ENCODE data around the gene NLRC3.

DNA sequence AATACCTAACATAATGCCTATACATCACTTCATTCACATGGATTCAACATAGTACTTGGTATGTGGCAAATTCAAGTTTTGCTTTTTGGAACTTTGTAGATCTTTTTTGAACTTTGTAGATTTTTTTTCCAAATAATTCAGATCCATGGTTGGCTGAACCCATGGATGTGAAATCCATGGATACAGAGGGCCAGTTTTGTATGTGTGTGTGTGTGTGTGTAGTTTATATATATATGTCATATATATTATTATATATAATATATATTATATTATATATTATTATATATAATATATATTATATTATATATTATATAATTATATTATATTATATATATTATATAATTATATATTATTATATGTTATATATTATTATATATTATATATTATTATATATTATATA lies 48.0 kb downstream of the NLRC3 start:
- TF ChIP-seq, protein P1, sequence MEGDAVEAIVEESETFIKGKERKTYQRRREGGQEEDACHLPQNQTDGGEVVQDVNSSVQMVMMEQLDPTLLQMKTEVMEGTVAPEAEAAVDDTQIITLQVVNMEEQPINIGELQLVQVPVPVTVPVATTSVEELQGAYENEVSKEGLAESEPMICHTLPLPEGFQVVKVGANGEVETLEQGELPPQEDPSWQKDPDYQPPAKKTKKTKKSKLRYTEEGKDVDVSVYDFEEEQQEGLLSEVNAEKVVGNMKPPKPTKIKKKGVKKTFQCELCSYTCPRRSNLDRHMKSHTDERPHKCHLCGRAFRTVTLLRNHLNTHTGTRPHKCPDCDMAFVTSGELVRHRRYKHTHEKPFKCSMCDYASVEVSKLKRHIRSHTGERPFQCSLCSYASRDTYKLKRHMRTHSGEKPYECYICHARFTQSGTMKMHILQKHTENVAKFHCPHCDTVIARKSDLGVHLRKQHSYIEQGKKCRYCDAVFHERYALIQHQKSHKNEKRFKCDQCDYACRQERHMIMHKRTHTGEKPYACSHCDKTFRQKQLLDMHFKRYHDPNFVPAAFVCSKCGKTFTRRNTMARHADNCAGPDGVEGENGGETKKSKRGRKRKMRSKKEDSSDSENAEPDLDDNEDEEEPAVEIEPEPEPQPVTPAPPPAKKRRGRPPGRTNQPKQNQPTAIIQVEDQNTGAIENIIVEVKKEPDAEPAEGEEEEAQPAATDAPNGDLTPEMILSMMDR (IDR thresholded peaks at IDR 0.05) = no peak
- no peak for TF ChIP-seq POLR2A (IDR thresholded peaks at IDR 0.05)
